Neural progenitor cell (in vitro differentiated cells): ENCODE data around the gene ERCC1. TPM values are rescaled to one million over a fixed set of nuclear protein-coding genes. Genes with fewer than 3 reads are reported as not detected.
A peak's percentile ranks its signal among the peaks of the same experiment; 100 is the strongest.

ENCODE experiments used
- DNase-seq: peaks from one replicate; pipeline ENCODE4 v3.0.0-alpha.2; 2016; ENCODE audit warnings: low spot score
- H2AFZ ChIP-seq: fragments of 200-600 bp; sonication (generic); replicated peaks from 2 replicates; pipeline ENCODE4 v1.6.1; 2016; ENCODE audit warnings: antibody characterized with exemption
- H3F3A ChIP-seq: fragments of 200-600 bp; sonication (generic); 2 replicates; pipeline ENCODE4 v1.6.1; 2016; ENCODE audit warnings: antibody characterized with exemption, low read depth
- H3K27ac ChIP-seq: fragments of 200-600 bp; sonication (generic); 2 replicates; pipeline ENCODE4 v1.5.1; 2016; ENCODE audit warnings: mild to moderate bottlenecking
- H3K27me3 ChIP-seq: fragments of 200-600 bp; sonication (generic); 2 replicates; pipeline ENCODE4 v1.6.1; 2016; ENCODE audit warnings: mild to moderate bottlenecking, moderate library complexity
- H3K36me3 ChIP-seq: fragments of 200-600 bp; sonication (generic); 2 replicates; pipeline ENCODE4 v1.5.1; 2016
- H3K4me1 ChIP-seq: fragments of 200-600 bp; sonication (generic); 2 replicates; pipeline ENCODE4 v1.6.1; 2016; ENCODE audit warnings: mixed run types
- H3K4me2 ChIP-seq: fragments of 200-600 bp; sonication (generic); 2 replicates; pipeline ENCODE4 v1.6.1; 2016
- H3K4me3 ChIP-seq: fragments of 200-600 bp; sonication (generic); 2 replicates; pipeline ENCODE4 v1.5.1; 2016
- H3K79me2 ChIP-seq: fragments of 200-600 bp; sonication (generic); 2 replicates; pipeline ENCODE4 v1.6.1; 2016; ENCODE audit warnings: low read depth
- H3K9ac ChIP-seq: fragments of 200-600 bp; sonication (generic); 2 replicates; pipeline ENCODE4 v1.6.1; 2016
- H3K9me3 ChIP-seq: fragments of 200-600 bp; sonication (generic); 2 replicates; pipeline ENCODE4 v1.5.1; 2016; ENCODE audit warnings: low read depth
- H4K20me1 ChIP-seq: fragments of 200-600 bp; sonication (generic); 2 replicates; pipeline ENCODE4 v1.6.1; 2016; ENCODE audit warnings: low read depth
- H3K27ac Mint-ChIP-seq: 3 replicates; pipeline ENCODE4 v1.8.0; 2021; ENCODE audit warnings: mixed read lengths
- H3K27me3 Mint-ChIP-seq: 2 replicates; pipeline ENCODE4 v1.8.0; 2022; ENCODE audit warnings: low read depth, mild to moderate bottlenecking, inconsistent platforms, moderate library complexity, mixed read lengths; ENCODE audit not compliant: insufficient read depth
- H3K36me3 Mint-ChIP-seq: 3 replicates; pipeline ENCODE4 v1.8.0; 2021; ENCODE audit warnings: mixed read lengths
- H3K4me1 Mint-ChIP-seq: 3 replicates; pipeline ENCODE4 v1.8.0; 2021; ENCODE audit warnings: mixed read lengths
- H3K4me3 Mint-ChIP-seq: 3 replicates; pipeline ENCODE4 v1.8.0; 2021; ENCODE audit warnings: mild to moderate bottlenecking, moderate library complexity, mixed read lengths
- H3K9me3 Mint-ChIP-seq: 3 replicates; pipeline ENCODE4 v1.8.0; 2020; ENCODE audit warnings: mixed read lengths
- EZH2 ChIP-seq: fragments of 200-600 bp; sonication (generic); IDR thresholded peaks from 2 replicates; pipeline ENCODE4 v1.6.1; 2017; ENCODE audit warnings: antibody characterized with exemption, mild to moderate bottlenecking, moderate library complexity
- EZH2phosphoT487 ChIP-seq: fragments of 200-600 bp; sonication (generic); IDR thresholded peaks from 2 replicates; pipeline ENCODE4 v1.6.1; 2017; ENCODE audit warnings: antibody characterized with exemption
- total RNA-seq: library from RNA; depleted of rRNA; stranded (reverse); fragments of >200 nt; gene quantifications from 2 replicates; pipeline ENCODE4 v1.2.3, GENCODE V29; 2015; ENCODE audit warnings: low replicate concordance
- TF ChIP-seq, protein P1 (sequence below): fragments of 200-600 bp; sonication (generic); IDR thresholded peaks from 2 replicates; pipeline ENCODE4 v1.5.1; 2017; ENCODE audit warnings: antibody characterized with exemption, mild to moderate bottlenecking

ERCC1 gene
- total RNA-seq, 1 donor from 2014 or later: 46.0 TPM

DNA sequence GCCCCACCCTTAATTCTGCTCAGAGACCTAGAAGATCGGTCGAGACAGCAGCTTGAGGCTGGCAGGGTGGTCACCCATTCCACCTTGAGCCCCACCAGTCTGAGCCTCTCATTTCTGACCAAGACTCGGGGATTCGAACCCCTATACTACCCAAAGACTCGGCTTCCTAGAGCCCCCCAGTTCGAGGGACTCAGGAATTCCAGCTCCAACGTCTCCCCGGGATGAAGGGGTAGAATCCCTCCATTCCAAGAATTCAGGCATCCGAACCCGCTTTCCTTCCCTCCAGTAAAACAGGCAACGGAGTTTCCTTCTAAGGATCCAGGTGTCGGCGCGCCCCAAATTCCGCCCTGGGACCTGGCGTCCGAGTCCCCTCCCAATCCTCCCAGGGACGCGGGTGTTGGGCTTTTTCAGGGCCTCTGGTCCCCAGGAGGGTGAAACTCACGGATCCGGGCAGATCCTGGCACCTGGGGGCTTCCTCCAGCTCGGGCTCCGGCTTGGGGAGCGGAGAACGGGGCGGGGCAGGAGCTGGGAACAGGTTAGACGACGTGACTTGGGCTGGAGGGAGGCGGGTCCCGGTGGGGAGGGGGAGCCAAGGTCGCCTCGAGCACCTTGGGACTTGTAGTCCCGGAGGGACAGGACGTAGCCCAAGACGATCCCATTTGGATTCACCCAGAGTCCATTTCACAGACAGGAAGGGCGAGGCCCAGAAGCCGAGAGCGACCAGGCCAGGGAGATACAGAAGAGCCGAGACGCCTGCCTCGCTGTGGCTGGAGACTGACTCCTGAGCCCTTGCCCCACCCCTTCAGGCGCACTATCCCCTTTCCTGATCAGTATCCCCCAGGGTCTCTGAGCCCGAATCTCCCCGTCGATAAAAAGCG lies 18.9 kb downstream of the ERCC1 start, which contains the start of gene PPP1R13L:
TSS of gene PPP1R13L (minus strand) at position 513 of the 878 bp plus-strand sequence. CDS start 6,751 bp downstream, outside the sequence.
- peak; percentile 86 for DNase-seq
- peaks cover 8% of the 10 kb centered on the region for H3K79me2 ChIP-seq
- peak within 1 kb of the TSS; percentile 98 for H2AFZ ChIP-seq

DNA sequence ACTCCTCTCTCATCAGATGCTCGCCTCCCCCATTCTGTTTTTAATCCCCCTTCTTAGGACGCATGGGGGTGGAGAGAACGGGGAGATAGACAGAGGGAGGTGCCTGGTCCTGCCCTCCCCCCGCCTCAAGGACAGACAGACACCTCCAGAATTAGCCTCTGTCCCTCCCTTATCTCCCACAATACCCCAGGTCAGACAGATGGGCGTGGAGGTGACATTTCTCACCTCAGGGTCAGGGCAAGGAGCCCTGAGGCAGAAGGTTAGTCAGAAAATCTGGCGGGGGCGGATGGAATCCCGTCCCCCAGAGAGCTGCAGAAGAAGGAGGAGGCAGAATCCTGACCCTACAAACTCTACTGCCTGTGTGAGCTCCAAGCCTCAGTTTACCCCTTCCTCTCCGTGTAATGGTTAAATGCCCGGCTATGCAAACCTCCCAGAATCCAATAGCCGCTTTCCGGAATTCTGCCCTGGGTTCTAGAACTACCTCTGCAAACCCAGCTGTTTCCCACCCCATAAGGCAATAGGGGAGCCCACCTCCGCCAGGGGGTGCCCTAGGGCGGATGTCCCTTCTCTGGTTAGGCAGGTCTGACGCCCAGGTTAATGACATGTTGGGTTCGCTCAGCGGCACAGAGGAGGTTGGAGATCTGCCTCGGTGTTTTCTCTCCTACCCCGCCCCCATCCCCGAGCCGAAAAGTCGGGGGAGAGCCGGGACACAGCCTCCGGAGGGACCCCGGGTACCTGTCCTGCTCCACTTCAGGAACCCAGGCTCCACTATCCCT lies 19.7 kb downstream of the ERCC1 start:
- peaks cover 21% of the 10 kb centered on the region for H3K4me1 ChIP-seq
- no peak overlapping the region for H3K27ac Mint-ChIP-seq
- no peak overlapping the region for H3K27ac ChIP-seq
- no peaks in the 10 kb centered on the region for H3K36me3 ChIP-seq
- H3K4me1 Mint-ChIP-seq: peaks cover 32% of the 10 kb centered on the region
- H3K9me3 ChIP-seq: no peaks in the 10 kb centered on the region
- H3K36me3 Mint-ChIP-seq: no peaks in the 10 kb centered on the region
- peaks cover 28% of the 10 kb centered on the region for H3K27me3 Mint-ChIP-seq
- TF ChIP-seq EZH2: no peak
- TF ChIP-seq EZH2phosphoT487: peak; percentile 35
- TF ChIP-seq, protein P1, sequence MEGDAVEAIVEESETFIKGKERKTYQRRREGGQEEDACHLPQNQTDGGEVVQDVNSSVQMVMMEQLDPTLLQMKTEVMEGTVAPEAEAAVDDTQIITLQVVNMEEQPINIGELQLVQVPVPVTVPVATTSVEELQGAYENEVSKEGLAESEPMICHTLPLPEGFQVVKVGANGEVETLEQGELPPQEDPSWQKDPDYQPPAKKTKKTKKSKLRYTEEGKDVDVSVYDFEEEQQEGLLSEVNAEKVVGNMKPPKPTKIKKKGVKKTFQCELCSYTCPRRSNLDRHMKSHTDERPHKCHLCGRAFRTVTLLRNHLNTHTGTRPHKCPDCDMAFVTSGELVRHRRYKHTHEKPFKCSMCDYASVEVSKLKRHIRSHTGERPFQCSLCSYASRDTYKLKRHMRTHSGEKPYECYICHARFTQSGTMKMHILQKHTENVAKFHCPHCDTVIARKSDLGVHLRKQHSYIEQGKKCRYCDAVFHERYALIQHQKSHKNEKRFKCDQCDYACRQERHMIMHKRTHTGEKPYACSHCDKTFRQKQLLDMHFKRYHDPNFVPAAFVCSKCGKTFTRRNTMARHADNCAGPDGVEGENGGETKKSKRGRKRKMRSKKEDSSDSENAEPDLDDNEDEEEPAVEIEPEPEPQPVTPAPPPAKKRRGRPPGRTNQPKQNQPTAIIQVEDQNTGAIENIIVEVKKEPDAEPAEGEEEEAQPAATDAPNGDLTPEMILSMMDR: peak; percentile 69
- peaks cover 35% of the 10 kb centered on the region for H4K20me1 ChIP-seq
- peaks cover 4% of the 10 kb centered on the region for H3F3A ChIP-seq
- H3K27me3 ChIP-seq: peaks cover 49% of the 10 kb centered on the region
- peak overlapping the region; percentile 65 for H3K4me3 ChIP-seq
- H3K9me3 Mint-ChIP-seq: no peaks in the 10 kb centered on the region
- H3K4me3 Mint-ChIP-seq: peak overlapping the region; percentile 93
- peak; percentile 77 for DNase-seq
- H3K4me2 ChIP-seq: peak overlapping the region; percentile 83
- peaks cover 8% of the 10 kb centered on the region for H3K79me2 ChIP-seq
- H2AFZ ChIP-seq: no peak overlapping the region
- H3K9ac ChIP-seq: no peak overlapping the region

More for the DNA sequence above, 18.9 kb downstream of the ERCC1 start, which contains the start of gene PPP1R13L:
- peak within 1 kb of the TSS; percentile 99 for H3K27ac Mint-ChIP-seq
- Histone ChIP-seq H3K36me3 (no peaks in the 10 kb centered on the region), H3K4me1 (peaks cover 21% of the 10 kb centered on the region), H4K20me1 (peaks cover 33% of the 10 kb centered on the region), H3K9ac (no peak within 1 kb of the TSS), H3K9me3 (no peaks in the 10 kb centered on the region), H3F3A (peaks cover 4% of the 10 kb centered on the region), H3K27me3 (peaks cover 41% of the 10 kb centered on the region), H3K4me3 (peak within 1 kb of the TSS; percentile 65), H3K4me2 (peak within 1 kb of the TSS; percentile 83), H3K27ac (no peak within 1 kb of the TSS)
- no peaks in the 10 kb centered on the region for H3K36me3 Mint-ChIP-seq
- peaks cover 32% of the 10 kb centered on the region for H3K4me1 Mint-ChIP-seq
- TF ChIP-seq EZH2 (peak; percentile 73), EZH2phosphoT487 (no peak)
- TF ChIP-seq, protein P1: no peak
- H3K9me3 Mint-ChIP-seq: no peaks in the 10 kb centered on the region
- peak within 1 kb of the TSS; percentile 93 for H3K4me3 Mint-ChIP-seq
- H3K27me3 Mint-ChIP-seq: peaks cover 26% of the 10 kb centered on the region

DNA sequence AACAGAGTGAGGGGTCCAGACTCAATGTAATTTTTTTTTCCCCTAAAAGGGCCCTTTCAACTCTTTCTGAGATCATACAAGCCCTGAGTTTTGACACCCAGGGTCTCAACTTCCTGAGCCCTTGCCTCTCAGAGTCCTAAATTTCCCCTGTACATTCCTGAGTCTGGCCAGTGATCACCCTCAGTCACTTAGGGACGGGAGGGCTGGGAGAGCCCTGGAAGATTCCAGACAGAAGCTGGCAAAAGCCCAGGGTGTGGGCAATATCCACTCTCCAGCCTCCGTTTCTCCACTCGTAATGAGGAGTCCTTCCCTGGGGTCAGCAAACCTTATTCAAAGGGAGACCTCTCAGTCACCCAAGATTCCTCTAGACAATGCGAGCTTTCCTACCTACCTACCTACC lies 20.4 kb downstream of the ERCC1 start:
- no peak overlapping the region for H3K27ac ChIP-seq
- H4K20me1 ChIP-seq: peaks cover 42% of the 10 kb centered on the region
- Mint-ChIP-seq H3K36me3 (no peaks in the 10 kb centered on the region), H3K27me3 (peaks cover 32% of the 10 kb centered on the region), H3K9me3 (no peaks in the 10 kb centered on the region), H3K4me1 (peaks cover 37% of the 10 kb centered on the region), H3K27ac (no peak overlapping the region), H3K4me3 (peak overlapping the region; percentile 93)
- peaks cover 26% of the 10 kb centered on the region for H3K4me1 ChIP-seq
- no peaks in the 10 kb centered on the region for H3K36me3 ChIP-seq
- H3K27me3 ChIP-seq: peaks cover 56% of the 10 kb centered on the region
- DNase-seq: no peak
- TF ChIP-seq, protein P1: no peak
- no peak for TF ChIP-seq EZH2
- no peak for TF ChIP-seq EZH2phosphoT487
- H3K9ac ChIP-seq: no peak overlapping the region
- H3K4me2 ChIP-seq: peak overlapping the region; percentile 83
- H2AFZ ChIP-seq: no peak overlapping the region
- H3K79me2 ChIP-seq: peaks cover 8% of the 10 kb centered on the region
- no peak overlapping the region for H3K4me3 ChIP-seq
- peaks cover 10% of the 10 kb centered on the region for H3F3A ChIP-seq
- no peaks in the 10 kb centered on the region for H3K9me3 ChIP-seq
